GM21390 (cell line): ENCODE data around the gene THEM5.

Experiments used
- ATAC-seq: cut with Tn5 transposase; IDR thresholded peaks from one replicate; pipeline ENCODE4 v1.9.1; 2021; ENCODE audit not compliant: unreplicated experiment

The THEM5 gene

DNA sequence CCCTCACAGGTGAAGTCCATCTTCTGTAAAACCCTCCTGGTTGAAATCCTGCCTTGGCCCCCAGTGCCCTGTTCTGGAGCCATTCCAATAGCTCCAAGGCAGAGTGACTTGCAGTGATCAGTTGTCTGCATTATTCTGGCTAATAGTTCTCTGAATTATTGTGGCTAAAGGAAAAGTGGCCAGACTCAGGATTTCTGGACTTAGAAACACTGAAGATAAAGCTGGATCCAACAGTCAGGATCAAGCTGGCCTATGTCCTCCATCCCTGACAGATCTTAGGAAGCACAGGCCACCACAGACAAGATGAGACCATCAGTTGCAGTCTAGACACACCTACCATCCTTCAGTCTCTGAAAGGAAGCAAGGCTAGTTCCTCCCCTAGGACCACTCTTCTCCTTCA lies 13.1 kb downstream of the THEM5 start:
- ATAC-seq: no peak

DNA sequence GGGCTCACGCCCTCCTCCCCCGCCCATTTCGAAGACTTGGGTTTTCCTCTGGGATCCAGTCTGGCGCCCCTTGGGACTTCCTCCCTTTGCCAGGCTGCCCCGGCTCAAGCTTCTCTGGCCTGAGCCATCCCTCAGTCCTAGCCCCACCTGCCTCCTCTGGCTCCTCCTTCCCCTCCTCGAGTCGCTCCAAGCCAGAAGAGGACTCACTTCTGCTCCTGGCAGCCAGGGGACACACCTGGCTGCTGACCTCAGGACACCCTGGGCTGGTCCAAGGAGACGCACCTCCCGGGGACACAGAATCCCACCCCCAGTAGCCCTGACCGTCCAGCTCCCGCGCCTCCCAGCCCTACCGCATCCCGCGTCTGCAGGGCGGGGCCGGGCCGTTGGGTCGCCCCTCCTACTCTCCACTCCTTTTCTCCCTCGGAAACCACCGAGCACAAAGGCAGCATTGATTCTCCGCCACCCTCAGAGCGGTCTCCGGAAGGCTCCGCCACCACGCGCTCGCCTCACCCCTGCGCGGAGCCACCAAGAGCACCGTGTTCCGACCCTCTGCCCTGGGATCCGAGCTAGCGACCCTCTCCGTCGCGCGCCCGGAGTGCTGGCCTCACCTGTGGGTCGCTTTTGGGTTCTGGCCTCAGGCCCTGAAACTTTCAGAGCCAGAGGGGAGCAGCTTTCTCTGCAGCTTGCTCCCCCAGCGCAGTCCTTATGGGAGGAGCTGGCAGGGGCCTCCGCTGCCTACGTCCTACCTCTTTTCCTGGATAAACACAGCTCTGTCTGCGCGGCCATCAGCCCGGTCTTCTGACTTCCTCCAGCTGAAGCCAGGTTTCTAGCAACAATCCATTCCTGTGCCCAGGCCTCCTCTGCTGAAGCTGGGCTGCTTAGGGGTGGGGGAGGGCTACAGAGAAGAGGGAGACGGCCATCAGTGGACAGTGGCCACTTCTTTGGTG lies 13.8 kb downstream of the THEM5 start, which contains the start of gene C2CD4D:
Gene C2CD4D, minus strand, starts transcription at position 364 of the 947 bp plus-strand sequence. CDS start 831 bp downstream, outside the sequence.
- no peak for ATAC-seq

DNA sequence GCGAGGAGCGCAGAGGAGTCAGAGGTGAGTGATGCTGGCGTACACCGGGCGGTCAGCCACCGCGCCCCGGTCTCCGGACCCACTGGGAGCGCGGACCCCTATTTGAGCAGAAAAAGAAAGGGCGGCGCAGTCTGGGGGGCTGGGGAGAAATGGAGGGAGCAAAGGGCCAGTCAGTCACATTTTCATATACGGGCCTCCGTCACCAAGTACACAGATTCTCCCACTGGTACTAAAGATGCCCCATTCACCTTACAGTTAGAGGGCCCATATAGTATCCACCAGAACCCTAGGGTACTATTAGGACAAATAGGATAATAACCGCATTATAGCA lies 14.5 kb downstream of the THEM5 start:
- no peak for ATAC-seq

DNA sequence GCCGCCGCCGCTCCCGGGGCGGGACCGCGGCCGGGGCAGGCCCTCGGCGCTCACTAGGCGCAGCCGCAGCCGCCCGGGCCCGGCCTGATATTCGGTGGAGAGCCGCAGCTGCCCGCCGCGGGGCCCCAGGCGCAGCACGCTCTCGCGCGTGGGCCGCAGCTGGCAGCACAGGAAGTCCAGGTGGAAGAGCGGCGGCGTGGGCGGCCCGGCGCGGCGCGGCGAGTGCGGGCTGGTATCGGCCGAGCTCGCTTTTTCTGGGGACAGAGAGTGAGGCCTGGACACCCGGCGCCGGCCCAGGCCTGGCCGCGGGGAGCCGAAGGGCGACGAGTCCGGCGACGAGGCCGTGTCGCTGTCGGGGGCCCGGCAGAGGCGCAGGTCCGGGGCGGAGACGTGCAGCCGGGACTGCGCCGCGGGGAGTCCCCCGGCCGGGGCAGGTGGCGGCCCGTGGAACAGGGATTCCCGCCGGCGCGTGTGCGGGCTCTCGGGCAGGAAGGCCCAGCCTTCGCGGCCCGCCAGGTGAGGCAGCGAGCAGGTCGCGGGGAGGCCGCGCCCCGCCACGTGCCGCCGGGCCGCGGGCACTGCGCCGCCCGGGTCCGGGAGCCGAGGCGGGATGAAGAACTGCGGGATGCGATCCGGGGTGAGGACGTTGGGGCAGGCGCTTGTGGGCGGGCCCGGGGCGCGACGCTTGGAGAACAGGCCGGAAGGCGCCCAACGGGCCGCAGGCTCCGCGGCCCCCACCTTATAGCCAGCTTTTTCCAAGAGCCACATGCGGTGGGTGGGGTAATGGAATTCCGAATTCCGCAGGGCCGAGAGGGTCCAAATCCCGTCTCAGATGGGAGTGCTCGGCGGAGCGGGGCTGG lies 15.1 kb downstream of the THEM5 start:
- ATAC-seq: no peak

DNA sequence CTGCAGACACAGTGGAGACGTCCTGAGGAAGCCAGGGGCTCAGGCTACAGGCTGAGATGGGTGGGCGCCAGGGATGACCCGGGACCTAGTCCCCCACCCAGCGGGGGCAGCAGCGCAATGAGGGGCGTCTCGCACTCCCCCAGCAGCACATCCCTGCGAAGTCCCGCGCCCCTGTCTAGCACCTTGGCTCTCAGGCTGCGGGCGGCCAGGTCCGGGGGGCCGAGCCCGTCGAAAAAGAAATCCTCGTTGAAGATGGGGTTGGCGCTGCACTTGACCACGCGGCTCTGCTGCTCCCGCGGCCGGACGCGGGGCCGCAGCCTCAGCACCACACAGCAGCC lies 15.7 kb downstream of the THEM5 start:
- ATAC-seq: no peak

DNA sequence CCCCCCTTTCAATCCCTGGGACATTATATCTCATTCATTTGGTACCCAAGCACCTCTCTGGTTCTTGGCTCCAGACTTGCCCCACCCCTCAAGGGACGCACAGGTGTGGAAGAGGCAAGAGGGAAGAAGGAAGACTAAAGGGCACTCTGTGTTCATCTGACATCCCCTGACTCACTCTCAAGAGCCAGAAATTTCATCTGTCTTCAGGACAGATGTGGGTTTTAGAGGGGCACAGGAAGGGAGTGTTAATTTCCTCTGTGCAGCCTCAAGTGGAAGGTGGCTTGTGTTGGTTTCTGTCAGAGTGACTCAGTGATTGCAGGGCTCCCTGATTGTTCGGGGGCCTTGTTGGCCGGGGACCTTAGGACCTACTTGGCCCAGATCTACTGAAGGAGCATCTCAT lies 16.3 kb downstream of the THEM5 start:
- ATAC-seq: no peak

DNA sequence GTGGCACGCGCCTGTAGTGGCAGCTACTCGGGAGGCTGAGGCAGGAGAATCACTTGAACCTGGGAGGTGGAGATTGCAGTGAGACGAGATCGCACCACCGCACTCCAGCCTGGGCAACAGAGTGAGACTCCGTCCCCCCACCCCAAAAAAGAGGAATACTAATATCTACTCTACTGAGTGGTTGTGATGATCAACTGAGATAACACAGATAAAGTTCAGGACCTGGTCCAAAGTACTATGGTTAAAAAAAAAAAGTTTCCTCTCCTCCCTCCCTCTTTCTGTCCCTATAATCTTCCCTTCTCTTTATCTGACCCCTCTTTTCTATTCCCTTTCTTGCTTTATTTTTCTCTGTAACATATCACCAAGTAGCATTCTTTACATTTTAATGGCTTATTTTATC lies 17.9 kb downstream of the THEM5 start:
- ATAC-seq: no peak

DNA sequence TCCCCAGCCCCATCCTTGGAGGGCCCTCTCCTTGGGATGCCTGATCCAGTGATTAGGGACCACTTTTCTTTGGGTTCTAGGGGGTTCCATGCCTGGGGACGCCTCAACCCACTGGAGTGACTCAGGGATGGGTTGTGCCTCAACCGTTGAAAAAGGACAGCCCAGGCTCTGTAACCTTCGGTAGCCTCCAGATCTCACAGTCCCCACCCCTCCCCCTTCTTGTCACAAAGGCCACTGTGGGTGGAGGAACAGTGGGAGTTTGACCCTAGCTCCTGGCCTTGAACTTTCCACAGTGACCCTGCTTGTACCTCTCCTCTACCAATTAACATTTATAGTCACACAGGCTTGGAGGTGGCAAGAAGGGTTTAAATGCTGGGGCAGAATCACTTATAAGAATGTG lies 19.3 kb downstream of the THEM5 start:
- ATAC-seq: no peak

DNA sequence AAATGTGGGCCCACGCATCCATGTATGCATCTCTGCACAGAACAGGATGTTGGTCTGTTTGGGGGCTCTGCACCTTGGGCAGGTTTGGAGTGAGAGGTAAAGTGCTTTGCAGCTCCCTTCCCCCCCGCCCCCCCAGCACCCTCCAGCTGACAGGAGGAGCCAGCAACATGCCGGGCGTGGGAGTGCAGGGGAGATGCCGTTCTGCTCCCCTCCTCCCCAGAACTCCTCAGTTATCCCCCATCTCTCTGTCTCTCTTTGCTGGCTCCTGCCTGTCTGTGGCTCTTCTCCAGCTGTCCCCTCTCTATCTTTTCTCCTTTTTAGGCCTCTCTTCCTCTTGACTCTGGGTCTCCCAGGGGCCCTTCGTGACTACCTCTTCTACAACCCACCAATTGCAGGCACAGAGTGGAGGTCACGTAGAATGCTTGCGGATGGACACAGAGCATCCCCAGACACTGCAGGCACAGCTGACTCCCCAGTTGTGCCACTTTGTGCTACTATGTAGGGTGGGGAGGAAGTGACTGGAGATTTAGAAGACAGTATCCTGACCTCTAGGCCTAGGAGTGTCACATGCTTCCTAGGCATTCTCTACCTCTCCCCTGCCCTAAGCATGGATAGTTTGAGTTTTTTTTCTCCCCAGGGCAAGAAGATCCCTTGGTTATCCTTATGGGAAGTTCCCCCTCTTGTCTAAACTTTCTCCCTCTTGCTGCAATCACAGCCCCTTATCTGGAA lies 20.2 kb downstream of the THEM5 start:
- ATAC-seq: no peak

DNA sequence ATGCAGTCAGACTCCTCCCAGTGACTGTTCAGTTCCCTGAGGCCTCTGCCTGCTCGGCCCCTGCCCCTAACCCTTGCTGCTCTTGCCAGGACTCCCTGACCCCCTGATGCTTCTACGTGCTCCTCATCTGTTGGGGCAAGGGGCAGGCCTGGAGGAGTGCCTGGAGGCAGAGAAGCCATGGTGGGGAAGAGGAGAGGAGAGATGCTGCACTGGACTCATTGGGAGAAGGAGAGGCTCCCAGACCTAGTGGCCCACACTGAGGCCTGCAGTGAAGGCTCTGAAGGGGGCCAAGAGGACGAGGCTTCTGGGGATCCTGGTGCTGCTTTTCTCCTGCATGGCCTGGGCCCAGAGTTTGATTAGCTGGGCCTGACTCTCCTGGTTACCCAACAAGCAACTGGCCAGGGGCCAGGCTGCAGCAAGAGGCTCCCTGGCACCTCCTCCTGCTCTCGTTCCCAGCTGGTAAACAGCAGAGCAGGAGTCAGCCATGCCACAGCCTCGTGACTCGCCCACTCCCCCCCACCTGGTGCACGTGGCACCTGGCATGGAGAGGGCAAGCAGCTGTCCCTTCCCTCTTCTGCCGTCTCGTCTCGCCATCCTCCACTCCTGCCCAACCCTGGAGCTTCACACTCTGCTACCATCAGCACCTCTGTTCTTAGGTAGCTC lies 21.1 kb downstream of the THEM5 start:
- ATAC-seq: no peak

DNA sequence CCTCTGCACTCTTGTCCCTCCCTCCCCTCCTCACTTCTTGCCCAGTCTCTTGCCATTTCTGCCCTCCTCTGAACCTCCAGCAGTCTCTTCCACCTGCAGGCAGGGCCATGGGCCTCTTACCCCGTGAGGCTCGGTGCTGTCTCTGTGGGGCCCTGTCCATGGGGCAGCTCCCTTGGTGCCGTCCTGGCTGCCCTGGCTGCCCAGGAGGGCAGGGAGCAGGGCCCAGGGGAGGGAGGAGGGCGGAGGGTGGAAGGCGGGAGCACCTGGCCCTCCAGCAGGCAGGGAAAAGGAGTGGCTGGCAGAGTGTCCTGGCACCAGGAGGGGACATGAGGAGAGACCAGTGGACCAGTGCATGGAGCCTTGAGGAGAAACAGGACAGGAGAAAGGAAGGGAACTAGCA lies 21.9 kb downstream of the THEM5 start, which contains the start of gene RORC:
Gene RORC, minus strand, starts transcription at position 198 of the 400 bp plus-strand sequence. Its CDS starts 38 bp downstream, at position 160.
- ATAC-seq: no peak

DNA sequence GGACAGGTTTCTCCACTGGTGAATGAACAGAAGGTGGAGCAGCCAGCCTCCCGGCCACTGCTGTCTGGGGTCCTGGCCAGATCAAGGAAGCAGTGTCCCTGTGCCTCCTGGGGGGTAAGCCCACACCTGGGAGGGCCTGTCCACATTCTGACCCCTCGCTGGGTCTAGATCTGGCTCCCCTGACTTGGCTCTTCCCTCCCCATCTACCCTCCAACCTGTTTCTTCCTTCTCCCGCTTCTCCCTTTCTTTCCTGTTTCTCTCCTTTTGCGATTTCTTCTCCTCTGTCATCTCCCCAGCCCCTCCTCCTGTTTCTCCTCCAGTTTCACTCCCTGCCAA lies 22.3 kb downstream of the THEM5 start:
- no peak for ATAC-seq

DNA sequence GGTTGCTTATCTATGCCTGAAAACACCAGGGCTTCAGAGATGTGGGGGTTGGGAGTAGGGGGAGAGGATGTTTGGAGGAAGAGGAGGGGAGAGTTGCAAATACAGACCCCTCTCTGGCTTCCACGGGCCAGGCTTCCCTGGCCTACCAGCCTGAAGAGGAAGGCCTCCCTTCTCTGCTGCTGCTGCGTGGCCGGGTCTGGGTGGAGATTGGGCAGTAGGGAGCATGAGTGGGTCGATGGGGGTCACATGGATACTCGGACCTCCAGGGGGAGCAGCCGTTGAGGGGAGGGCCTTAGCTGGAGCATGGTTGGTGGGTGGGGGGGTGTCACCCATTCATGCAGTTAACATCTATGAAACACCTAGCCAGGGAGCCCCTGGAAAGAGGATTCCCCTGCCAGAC lies 23.5 kb downstream of the THEM5 start:
- no peak for ATAC-seq

DNA sequence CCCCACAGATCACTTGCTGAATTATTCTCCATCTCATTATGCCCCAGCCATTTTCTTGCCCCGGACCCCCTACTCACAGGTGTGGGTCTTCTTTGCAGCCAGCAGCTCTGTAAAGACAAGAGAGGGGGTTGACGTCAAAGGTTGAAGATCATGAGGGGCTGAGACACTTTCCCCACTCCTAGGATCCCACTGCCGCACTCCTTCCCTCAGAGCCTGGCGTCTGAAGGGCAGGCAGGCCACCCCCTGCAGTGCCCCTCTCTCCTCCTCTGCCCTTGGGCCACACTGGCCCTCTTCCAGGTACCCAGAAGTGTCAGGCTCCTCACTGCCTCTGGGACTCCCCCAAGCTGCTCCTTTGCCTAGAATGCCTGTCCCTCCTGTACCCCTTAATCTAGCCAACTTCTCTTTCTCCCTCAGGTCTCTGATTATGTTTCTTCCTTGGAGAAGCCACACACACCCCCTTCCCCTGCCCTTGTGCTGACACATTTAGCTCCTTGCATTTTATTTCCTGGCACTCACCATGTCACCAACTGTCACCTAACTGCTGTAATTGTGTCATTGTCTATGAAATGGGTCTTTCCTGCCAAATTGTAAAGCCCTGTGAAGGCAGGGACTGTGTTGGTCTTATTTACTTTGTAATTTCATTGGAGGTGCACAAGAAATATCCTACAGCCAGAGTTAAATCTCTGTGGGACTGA lies 24.0 kb downstream of the THEM5 start:
- no peak for ATAC-seq

DNA sequence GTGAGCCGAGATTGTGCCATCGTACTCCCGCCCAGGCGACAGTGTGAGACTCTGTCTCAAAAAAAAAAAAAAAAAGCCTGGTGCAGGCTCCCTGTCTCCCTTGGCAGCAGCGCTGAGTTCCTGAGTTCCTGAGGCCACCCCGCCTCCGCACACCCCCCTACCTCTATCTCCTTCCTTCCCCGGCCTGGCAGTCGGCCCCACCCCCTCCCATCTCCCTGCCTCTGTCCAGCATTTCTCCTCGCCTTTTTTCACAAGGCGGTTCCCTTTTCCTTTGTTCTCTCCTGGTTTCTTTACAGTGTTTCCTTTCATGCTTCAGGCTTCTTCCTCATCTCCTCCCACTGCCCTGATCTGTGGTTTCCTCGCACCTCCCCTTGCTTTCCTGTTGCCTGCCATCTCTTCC lies 24.6 kb downstream of the THEM5 start:
- ATAC-seq: no peak

DNA sequence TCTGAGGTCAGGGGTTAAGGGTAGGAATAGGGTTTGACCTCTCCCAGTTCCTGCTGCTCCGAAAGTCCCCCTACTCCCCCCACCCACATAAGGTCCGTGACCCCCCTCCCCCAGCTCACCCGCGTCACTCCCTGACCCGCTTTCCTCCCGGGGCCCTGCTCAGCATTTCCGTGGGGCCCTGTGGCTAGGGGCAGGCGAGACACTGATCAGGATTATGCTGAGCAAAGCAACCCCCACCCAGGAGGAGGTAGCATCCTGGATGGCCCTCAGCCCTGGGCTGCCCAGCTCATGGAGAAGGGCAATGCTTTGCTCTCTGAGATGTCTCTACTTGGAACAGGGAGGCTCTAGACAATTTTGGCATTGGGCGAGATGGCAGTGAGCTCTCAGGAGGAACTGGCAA lies 25.7 kb downstream of the THEM5 start:
- ATAC-seq: no peak

DNA sequence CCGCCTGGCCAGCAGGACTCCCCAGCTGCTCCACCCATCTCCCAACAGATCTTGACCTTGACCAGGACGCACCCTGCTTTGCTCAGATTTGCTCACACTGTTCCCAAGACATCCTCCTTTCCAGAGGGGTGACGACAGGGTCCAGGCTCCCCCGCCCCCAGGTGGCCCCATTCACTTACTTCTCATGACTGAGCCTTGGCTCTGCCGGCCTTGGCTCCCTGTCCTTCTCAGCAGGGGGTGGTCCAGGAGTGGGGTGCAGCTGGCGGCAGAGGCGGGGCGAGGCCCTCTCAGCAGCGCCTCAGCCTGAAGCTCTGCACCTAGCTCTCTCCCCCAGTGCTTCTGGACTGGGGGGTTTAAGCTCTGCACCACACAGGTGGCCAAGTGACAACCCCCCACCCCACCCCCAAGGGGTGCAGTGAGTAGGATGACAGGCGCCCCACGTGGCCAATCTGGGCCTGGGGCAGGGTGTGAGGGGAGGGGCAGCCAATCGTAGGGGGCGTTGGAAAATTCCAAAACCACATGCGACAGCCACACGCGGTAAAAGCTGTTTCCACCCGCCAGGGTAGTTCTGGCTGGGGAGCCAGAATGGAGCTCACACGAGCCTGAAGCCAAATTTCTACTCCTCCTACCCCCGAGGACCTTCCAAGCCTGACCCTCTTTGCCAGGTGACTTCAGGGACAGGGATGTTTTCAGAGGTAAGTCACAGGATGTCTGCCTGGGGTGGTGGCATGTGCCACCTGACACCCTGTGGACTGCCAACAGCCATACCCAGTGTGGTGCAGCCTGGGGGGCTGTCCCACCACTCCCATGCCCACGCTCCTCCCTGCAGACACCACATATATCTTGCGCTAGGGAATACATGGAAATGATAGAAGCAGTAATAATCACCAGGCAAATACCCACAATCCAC lies 27.5 kb downstream of the THEM5 start:
- ATAC-seq: no peak

DNA sequence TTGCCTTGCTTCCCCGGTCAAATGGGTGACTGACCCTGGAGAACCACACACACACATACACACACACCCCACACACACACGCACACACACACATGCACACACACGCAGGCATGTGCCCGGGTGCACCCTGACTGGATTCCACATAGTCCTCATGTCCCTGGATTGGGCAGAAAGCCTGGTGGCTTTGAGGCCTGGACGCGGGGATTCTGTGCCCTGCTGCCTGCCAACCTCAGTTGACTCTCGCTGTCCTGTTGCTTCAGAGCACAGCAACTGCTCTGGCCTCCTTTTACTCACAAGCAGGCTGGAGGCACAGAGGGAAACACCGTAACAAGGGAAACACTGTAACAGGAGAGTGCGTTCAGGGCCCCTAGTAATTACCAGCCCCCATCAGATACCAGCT lies 28.3 kb downstream of the THEM5 start:
- ATAC-seq: no peak

DNA sequence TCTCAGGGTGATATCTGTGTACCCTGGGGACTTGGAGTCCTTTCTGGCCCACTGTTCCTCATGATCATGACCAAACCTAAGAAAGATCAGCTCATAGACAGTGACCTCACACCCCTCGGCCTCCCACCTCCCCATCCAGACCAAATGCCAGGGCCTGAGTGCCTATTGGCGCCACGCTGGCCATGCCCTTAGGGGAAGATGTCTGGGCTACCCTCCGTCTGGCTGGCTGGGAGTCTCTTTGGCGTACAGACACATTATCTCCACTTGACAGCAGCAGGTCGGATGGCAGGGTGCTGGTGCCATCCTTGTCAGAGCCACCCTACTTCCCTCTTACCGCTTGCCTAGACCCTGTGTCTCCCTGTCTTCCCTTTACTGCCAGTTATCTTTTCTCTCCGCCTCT lies 30.3 kb downstream of the THEM5 start:
- ATAC-seq: no peak
